ENCODE measurements around the gene FHL2. TPM values are rescaled to one million over a fixed set of nuclear protein-coding genes. Genes with fewer than 3 reads are reported as not detected.
A peak's percentile ranks its signal among the peaks of the same experiment; 100 is the strongest.

FHL2 gene
- total and polyA plus RNA-seq, 7 donors = 24.7 to 114 (median 35.4) TPM

DNA sequence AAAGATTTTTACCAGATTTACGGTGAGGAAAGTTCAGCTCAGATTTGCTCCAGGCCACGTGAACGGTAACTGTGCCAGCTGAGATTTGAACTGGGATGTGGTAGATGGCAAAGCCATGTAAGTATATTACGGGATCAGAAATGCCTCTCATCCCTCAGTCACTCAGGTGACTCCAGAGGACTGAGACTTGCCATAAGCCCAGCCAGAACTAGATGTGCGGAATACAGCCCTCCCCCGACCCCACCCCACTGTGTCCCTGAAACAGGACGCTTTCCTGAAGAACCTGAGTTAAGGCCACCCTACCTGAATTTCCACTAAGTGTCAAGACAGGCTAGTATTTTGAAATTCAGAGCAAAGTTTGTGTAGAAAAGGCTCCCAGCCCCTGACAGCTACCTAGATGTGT is 1.3 kb upstream of the FHL2 start:
- ATAC-seq = no peak
- Histone ChIP-seq H3K4me3 (no peak overlapping the region), H3K27ac (no peak overlapping the region)

DNA sequence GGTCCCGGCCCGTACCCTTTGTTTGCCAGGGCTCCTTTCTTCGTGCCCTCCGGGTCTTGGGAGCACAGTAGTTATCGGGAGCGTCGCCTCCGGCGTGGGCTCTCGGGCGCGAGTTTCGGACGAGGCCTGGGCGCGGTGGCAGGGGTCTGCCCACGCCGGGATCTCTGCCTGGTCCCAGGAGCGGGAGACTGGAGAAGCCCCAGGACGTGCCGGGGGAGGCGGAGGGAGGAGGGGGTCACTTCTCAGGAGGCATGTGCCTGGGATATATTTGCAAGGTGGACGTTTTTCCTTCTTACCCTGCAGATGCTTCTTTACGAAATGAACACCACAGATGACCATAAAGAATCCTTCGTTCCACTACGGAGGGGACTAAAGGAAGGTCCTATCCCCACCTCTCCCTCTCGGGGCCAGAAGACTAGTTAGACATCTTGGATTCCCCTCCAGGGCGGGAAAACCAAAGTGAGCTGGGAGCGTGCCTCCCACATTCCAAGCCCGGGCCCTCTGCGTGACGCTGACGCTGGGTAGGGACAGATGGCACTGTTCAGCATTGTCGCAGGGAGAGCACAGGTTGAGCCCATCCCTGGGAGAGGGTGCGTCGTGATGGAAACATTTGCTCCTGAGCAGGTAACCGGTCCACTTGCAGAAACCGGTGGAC is 483 bp upstream of the FHL2 start:
- ATAC-seq (no peak), DNase-seq (no peak)
- Histone ChIP-seq H3K27me3 (ENCODE audit: insufficient read depth in 3 of 3, low read length in 2 of 3) (no peaks in the 10 kb centered on the region), H3K27ac (peak overlapping the region; percentile 92), H3K4me1 (peaks cover 41% of the 10 kb centered on the region), H3K9me3 (no peaks in the 10 kb centered on the region), H3K4me3 (peak overlapping the region; percentile 97), H3K36me3 (ENCODE audit: insufficient read depth in 1 of 2, low read depth in 1 of 2) (no peaks in the 10 kb centered on the region)
- intact Hi-C loops (cut with DNase I) = no loop called here
- WGBS, 3 donors = 39 to 51% (median 42%) methylated on average over 34 to 38 of the region's 38 CpGs
- no peak for TF ChIP-seq CTCF (IDR thresholded peaks at IDR 0.05)

More for the DNA sequence above, 1.3 kb upstream of the FHL2 start:
- no peak for DNase-seq
- WGBS, 3 donors = 78 to 94% (median 90%) methylated on average over 7 of the region's 7 CpGs
- H3K27me3 ChIP-seq (ENCODE audit: insufficient read depth in 3 of 3, low read length in 2 of 3) = no peaks in the 10 kb centered on the region
- peaks cover 48% of the 10 kb centered on the region for H3K4me1 ChIP-seq
- H3K9me3 ChIP-seq = no peaks in the 10 kb centered on the region
- H3K36me3 ChIP-seq (ENCODE audit: insufficient read depth in 1 of 2, low read depth in 1 of 2) = no peaks in the 10 kb centered on the region
- no peak for TF ChIP-seq CTCF (IDR thresholded peaks at IDR 0.05)
- intact Hi-C loops (cut with DNase I) = no loop called here

- peaks cover 41% of the 10 kb centered on the region for H3K4me1 ChIP-seq
- H3K27me3 ChIP-seq (ENCODE audit: insufficient read depth in 3 of 3, low read length in 2 of 3) = no peaks in the 10 kb centered on the region
- H3K4me3 ChIP-seq = peak overlapping the region; percentile 97
- WGBS, 3 donors = 14 to 30% (median 18%) methylated on average over 6 of the region's 6 CpGs
- no peaks in the 10 kb centered on the region for H3K9me3 ChIP-seq
- peak overlapping the region; percentile 92 for H3K27ac ChIP-seq
- no peak for TF ChIP-seq CTCF (IDR thresholded peaks at IDR 0.05)
- ATAC-seq = peak in 3 of 4 donors; percentile 31 to 56 (median 38)
- intact Hi-C loops (cut with DNase I) = no loop called here
- DNase-seq = no peak
- no peaks in the 10 kb centered on the region for H3K36me3 ChIP-seq (ENCODE audit: insufficient read depth in 1 of 2, low read depth in 1 of 2)
Measured at GRCh38 chr2:105397953-105398335, 907 bp downstream of the FHL2 start.

- peaks cover 39% of the 10 kb centered on the region for H3K4me1 ChIP-seq
- DNase-seq = no peak
- 45 to 69% (median 48%) methylated on average over 13 of the region's 13 CpGs for WGBS, 3 donors
- H3K9me3 ChIP-seq = no peaks in the 10 kb centered on the region
- peak; percentile 24 to 53 (median 39) for ATAC-seq
- peaks cover 0 to 2% of the 10 kb centered on the region in 2 donors for H3K36me3 ChIP-seq (ENCODE audit: insufficient read depth in 1 of 2, low read depth in 1 of 2)
- TF ChIP-seq CTCF (IDR thresholded peaks at IDR 0.05) = no peak
- peak overlapping the region; percentile 92 for H3K27ac ChIP-seq
- no peaks in the 10 kb centered on the region for H3K27me3 ChIP-seq (ENCODE audit: insufficient read depth in 3 of 3, low read length in 2 of 3)
- peak overlapping the region; percentile 97 for H3K4me3 ChIP-seq
- intact Hi-C loops (cut with DNase I) = no loop called here
Measured at GRCh38 chr2:105397025-105397722, 1.7 kb downstream of the FHL2 start.
